ENCODE data around the gene DMD. TPM values are rescaled to one million over a fixed set of nuclear protein-coding genes. Genes with fewer than 3 reads are reported as not detected.

The DMD gene
- total RNA-seq, 2 experiments from 2014 or later: 0.14 to 0.37 TPM

- H3K4me1 Mint-ChIP-seq (ENCODE audit: low read depth): no peaks in the 10 kb centered on the region
- intact Hi-C loops (cut with micrococcal nuclease): loop anchor here (10.0 kb wide), 1 partner anchor 1079 kb away; the partner anchor contains the start of gene TASL
- no peaks in the 10 kb centered on the region for H3K27me3 Mint-ChIP-seq (ENCODE audit: low read depth)
- H3K36me3 Mint-ChIP-seq (ENCODE audit: low read depth): no peaks in the 10 kb centered on the region
- CTCF ChIA-PET: no interaction called here
- no peak overlapping the region for H3K4me3 Mint-ChIP-seq
- no peak overlapping the region for H3K27ac Mint-ChIP-seq
- H3K9me3 Mint-ChIP-seq: no peaks in the 10 kb centered on the region
- DNase-seq: no peak
Observed at GRCh38 chrX:31653422-31653821, 1557.9 kb downstream of the DMD start.

- DNase-seq: no peak
- Mint-ChIP-seq H3K9me3 (no peaks in the 10 kb centered on the region), H3K4me3 (no peak overlapping the region), H3K36me3 (ENCODE audit: low read depth) (no peaks in the 10 kb centered on the region), H3K4me1 (ENCODE audit: low read depth) (no peaks in the 10 kb centered on the region), H3K27me3 (ENCODE audit: low read depth) (no peaks in the 10 kb centered on the region), H3K27ac (no peak overlapping the region)
- CTCF ChIA-PET: interaction anchor here (0.6 kb wide), 1 partner anchor 58 kb away, joined by 4 read pairs; no protein-coding TSS in a partner anchor
- intact Hi-C loops (cut with micrococcal nuclease): loop anchor here (10.0 kb wide), 1 partner anchor 1078 kb away; the partner anchor contains the start of gene TASL
Observed at GRCh38 chrX:31652650-31653049, 1558.7 kb downstream of the DMD start.

GRCh38 chrX:31649201-31649600, 1562.1 kb downstream of the DMD start:
- CTCF ChIA-PET: no interaction called here
- Mint-ChIP-seq H3K36me3 (ENCODE audit: low read depth) (no peaks in the 10 kb centered on the region), H3K9me3 (no peaks in the 10 kb centered on the region), H3K27ac (no peak overlapping the region), H3K27me3 (ENCODE audit: low read depth) (no peaks in the 10 kb centered on the region), H3K4me1 (ENCODE audit: low read depth) (no peaks in the 10 kb centered on the region), H3K4me3 (no peak overlapping the region)
- DNase-seq: no peak
- intact Hi-C loops (cut with micrococcal nuclease): no loop called here

- no peaks in the 10 kb centered on the region for H3K9me3 Mint-ChIP-seq
- DNase-seq: no peak
- CTCF ChIA-PET: no interaction called here
Observed at GRCh38 chrX:31633349-31633748, 1578.0 kb downstream of the DMD start.

GRCh38 chrX:31629195-31629594, 1582.2 kb downstream of the DMD start:
- CTCF ChIA-PET: no interaction called here
- DNase-seq: no peak
- no peaks in the 10 kb centered on the region for H3K4me1 Mint-ChIP-seq (ENCODE audit: low read depth)
- H3K4me3 Mint-ChIP-seq: no peak overlapping the region
- H3K36me3 Mint-ChIP-seq (ENCODE audit: low read depth): no peaks in the 10 kb centered on the region
- no peaks in the 10 kb centered on the region for H3K27me3 Mint-ChIP-seq (ENCODE audit: low read depth)
- H3K27ac Mint-ChIP-seq: no peak overlapping the region
- intact Hi-C loops (cut with micrococcal nuclease): no loop called here
- no peaks in the 10 kb centered on the region for H3K9me3 Mint-ChIP-seq

More at GRCh38 chrX:31633349-31633748, 1578.0 kb downstream of the DMD start:
- intact Hi-C loops (cut with micrococcal nuclease): no loop called here
- no peaks in the 10 kb centered on the region for H3K27me3 Mint-ChIP-seq (ENCODE audit: low read depth)
- no peak overlapping the region for H3K27ac Mint-ChIP-seq
- no peaks in the 10 kb centered on the region for H3K36me3 Mint-ChIP-seq (ENCODE audit: low read depth)
- H3K4me3 Mint-ChIP-seq: no peak overlapping the region
- no peaks in the 10 kb centered on the region for H3K4me1 Mint-ChIP-seq (ENCODE audit: low read depth)

GRCh38 chrX:31609130-31609529, 1602.2 kb downstream of the DMD start:
- Mint-ChIP-seq H3K9me3 (no peaks in the 10 kb centered on the region), H3K27ac (no peak overlapping the region), H3K4me1 (ENCODE audit: low read depth) (no peaks in the 10 kb centered on the region), H3K4me3 (no peak overlapping the region), H3K36me3 (ENCODE audit: low read depth) (no peaks in the 10 kb centered on the region), H3K27me3 (ENCODE audit: low read depth) (no peaks in the 10 kb centered on the region)
- CTCF ChIA-PET: no interaction called here
- DNase-seq: no peak
- intact Hi-C loops (cut with micrococcal nuclease): no loop called here

GRCh38 chrX:31608638-31609037, 1602.7 kb downstream of the DMD start:
- Mint-ChIP-seq H3K9me3 (no peaks in the 10 kb centered on the region), H3K4me1 (ENCODE audit: low read depth) (no peaks in the 10 kb centered on the region), H3K27me3 (ENCODE audit: low read depth) (no peaks in the 10 kb centered on the region), H3K27ac (no peak overlapping the region), H3K36me3 (ENCODE audit: low read depth) (no peaks in the 10 kb centered on the region), H3K4me3 (no peak overlapping the region)
- intact Hi-C loops (cut with micrococcal nuclease): no loop called here
- no peak for DNase-seq
- CTCF ChIA-PET: no interaction called here

GRCh38 chrX:31606771-31607170, 1604.6 kb downstream of the DMD start:
- Mint-ChIP-seq H3K27me3 (ENCODE audit: low read depth) (no peaks in the 10 kb centered on the region), H3K4me1 (ENCODE audit: low read depth) (no peaks in the 10 kb centered on the region), H3K27ac (no peak overlapping the region), H3K4me3 (no peak overlapping the region), H3K36me3 (ENCODE audit: low read depth) (no peaks in the 10 kb centered on the region), H3K9me3 (no peaks in the 10 kb centered on the region)
- CTCF ChIA-PET: no interaction called here
- intact Hi-C loops (cut with micrococcal nuclease): no loop called here
- no peak for DNase-seq

GRCh38 chrX:31604629-31605221, 1606.6 kb downstream of the DMD start:
- H3K36me3 Mint-ChIP-seq (ENCODE audit: low read depth): no peaks in the 10 kb centered on the region
- H3K27me3 Mint-ChIP-seq (ENCODE audit: low read depth): no peaks in the 10 kb centered on the region

GRCh38 chrX:31603411-31604120, 1607.8 kb downstream of the DMD start:
- DNase-seq: no peak
- no peaks in the 10 kb centered on the region for H3K36me3 Mint-ChIP-seq (ENCODE audit: low read depth)

More at GRCh38 chrX:31604629-31605221, 1606.6 kb downstream of the DMD start:
- no peaks in the 10 kb centered on the region for H3K9me3 Mint-ChIP-seq
- intact Hi-C loops (cut with micrococcal nuclease): no loop called here
- CTCF ChIA-PET: no interaction called here
- no peaks in the 10 kb centered on the region for H3K4me1 Mint-ChIP-seq (ENCODE audit: low read depth)
- no peak for DNase-seq
- H3K4me3 Mint-ChIP-seq: no peak overlapping the region
- no peak overlapping the region for H3K27ac Mint-ChIP-seq

GRCh38 chrX:31600823-31601222, 1610.5 kb downstream of the DMD start:
- Mint-ChIP-seq H3K36me3 (ENCODE audit: low read depth) (no peaks in the 10 kb centered on the region), H3K4me1 (ENCODE audit: low read depth) (no peaks in the 10 kb centered on the region), H3K9me3 (no peaks in the 10 kb centered on the region), H3K27ac (no peak overlapping the region), H3K4me3 (no peak overlapping the region), H3K27me3 (ENCODE audit: low read depth) (no peaks in the 10 kb centered on the region)
- intact Hi-C loops (cut with micrococcal nuclease): no loop called here
- DNase-seq: no peak
- CTCF ChIA-PET: no interaction called here

More at GRCh38 chrX:31603411-31604120, 1607.8 kb downstream of the DMD start:
- intact Hi-C loops (cut with micrococcal nuclease): no loop called here
- no peaks in the 10 kb centered on the region for H3K27me3 Mint-ChIP-seq (ENCODE audit: low read depth)
- H3K4me1 Mint-ChIP-seq (ENCODE audit: low read depth): no peaks in the 10 kb centered on the region
- no peak overlapping the region for H3K4me3 Mint-ChIP-seq
- no peaks in the 10 kb centered on the region for H3K9me3 Mint-ChIP-seq
- H3K27ac Mint-ChIP-seq: no peak overlapping the region
- CTCF ChIA-PET: no interaction called here

- no peaks in the 10 kb centered on the region for H3K27me3 Mint-ChIP-seq (ENCODE audit: low read depth)
- no peak for DNase-seq
- CTCF ChIA-PET: no interaction called here
- no peak overlapping the region for H3K4me3 Mint-ChIP-seq
- H3K4me1 Mint-ChIP-seq (ENCODE audit: low read depth): no peaks in the 10 kb centered on the region
- no peaks in the 10 kb centered on the region for H3K36me3 Mint-ChIP-seq (ENCODE audit: low read depth)
- no peak overlapping the region for H3K27ac Mint-ChIP-seq
- intact Hi-C loops (cut with micrococcal nuclease): no loop called here
- no peaks in the 10 kb centered on the region for H3K9me3 Mint-ChIP-seq
Observed at GRCh38 chrX:31593353-31593752, 1618.0 kb downstream of the DMD start.

GRCh38 chrX:31591355-31591754, 1620.0 kb downstream of the DMD start:
- CTCF ChIA-PET: no interaction called here
- Mint-ChIP-seq H3K4me3 (no peak overlapping the region), H3K27me3 (ENCODE audit: low read depth) (no peaks in the 10 kb centered on the region), H3K9me3 (no peaks in the 10 kb centered on the region), H3K27ac (no peak overlapping the region), H3K4me1 (ENCODE audit: low read depth) (no peaks in the 10 kb centered on the region), H3K36me3 (ENCODE audit: low read depth) (no peaks in the 10 kb centered on the region)
- DNase-seq: no peak
- intact Hi-C loops (cut with micrococcal nuclease): no loop called here
